Measurements from ENCODE around the gene CFAP46.
"Not testable (repeated sequence)": the region's sequence is repeated elsewhere in the genome, so short reads cannot be mapped to it uniquely, and the experiment has no call there.

CFAP46 gene

DNA sequence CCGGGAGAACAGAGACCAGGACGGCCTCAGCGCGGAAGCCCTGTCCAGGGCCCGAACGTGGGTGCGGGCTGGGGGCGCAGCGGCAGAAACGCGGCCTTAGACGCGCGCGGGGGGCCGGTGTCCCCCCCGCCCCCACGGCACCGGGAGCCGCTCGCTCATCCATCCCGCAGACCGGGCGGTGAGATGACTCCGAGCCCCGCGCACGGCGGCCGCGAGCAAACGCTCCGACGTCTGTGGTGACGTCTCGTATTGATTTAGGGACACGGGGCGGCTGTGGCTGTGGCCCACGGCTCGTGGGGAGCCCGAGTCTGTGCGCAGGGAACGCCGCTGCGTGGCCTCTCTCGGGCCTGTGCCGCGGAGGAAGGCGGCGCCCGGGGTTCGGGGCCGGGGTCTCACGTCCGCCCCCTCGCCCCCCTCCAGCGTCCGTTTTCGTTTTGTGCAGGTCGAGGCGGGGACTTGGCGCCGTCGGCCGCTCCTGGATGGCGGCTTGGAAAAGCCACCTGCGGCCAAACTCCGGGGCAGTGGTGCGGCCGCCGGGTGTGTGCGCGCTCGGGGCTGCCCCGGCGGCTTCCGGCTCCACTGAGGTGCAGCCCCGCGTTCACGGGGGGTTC lies 155.4 kb downstream of the CFAP46 start:
- DNase-seq (ENCODE audit: low spot score) = no peak

DNA sequence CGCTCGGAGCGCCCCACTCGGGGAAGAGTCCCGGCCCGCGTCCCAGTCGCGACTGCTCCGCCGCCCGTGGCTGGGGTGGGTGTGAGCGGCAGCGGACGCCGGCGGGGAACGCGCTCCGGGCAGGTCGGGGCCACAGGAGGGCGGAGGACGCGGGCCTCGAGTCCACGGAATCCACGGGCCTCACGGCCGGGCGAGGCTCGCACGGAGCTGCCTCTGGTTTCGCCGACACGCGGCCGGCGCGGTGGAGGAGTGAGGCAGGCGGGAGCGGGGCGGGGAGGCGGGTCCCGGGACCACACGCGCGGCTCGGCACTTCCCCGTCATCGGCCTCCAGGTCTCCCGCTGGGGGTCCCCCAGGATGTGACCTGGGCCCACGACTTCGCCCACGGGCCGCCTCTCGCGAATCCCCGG lies 155.9 kb downstream of the CFAP46 start:
- no peak for DNase-seq (ENCODE audit: low spot score)

DNA sequence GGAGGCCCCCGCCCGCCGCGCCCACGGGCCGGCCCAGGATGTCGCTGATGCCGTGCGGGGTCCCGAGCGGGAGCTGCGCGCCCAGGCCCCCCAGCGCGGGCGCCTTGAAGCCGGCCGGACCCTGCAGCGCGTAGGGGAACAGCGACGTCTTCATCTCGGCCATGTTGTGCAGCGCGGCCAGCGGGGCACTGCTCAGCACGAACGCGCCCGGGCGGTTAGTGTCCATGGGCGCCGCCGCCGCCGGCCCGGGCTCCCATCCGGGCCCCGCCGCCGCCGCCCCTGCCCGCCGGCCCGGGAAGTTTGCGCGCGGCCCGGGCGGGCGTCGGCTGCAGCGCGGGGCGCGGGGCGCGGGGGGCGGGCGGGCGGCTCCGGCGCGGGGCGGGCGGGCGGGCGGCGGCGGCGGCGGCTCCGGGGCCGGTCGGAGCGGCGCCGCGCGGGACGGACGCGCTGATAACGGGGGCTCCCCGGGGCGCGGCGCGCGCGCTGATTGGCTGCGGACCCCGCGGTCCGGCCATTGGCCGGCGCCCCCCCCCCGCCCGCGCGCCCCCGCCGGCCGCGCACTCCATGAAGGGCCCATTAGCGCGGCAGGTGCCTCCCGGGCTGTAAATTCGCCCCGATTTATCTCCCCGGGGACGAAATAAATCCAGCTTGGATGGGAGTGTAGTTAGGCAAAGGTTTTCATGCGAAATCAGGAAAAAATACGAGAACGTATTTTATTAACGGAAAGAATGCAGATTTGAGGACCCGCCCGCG lies 156.5 kb downstream of the CFAP46 start, which contains the start of gene NKX6-2:
Gene NKX6-2 (minus strand): TSS at position 425 of the 753 bp plus-strand sequence. CDS start 199 bp downstream, at position 226.
- DNase-seq (ENCODE audit: low spot score) = no peak

DNA sequence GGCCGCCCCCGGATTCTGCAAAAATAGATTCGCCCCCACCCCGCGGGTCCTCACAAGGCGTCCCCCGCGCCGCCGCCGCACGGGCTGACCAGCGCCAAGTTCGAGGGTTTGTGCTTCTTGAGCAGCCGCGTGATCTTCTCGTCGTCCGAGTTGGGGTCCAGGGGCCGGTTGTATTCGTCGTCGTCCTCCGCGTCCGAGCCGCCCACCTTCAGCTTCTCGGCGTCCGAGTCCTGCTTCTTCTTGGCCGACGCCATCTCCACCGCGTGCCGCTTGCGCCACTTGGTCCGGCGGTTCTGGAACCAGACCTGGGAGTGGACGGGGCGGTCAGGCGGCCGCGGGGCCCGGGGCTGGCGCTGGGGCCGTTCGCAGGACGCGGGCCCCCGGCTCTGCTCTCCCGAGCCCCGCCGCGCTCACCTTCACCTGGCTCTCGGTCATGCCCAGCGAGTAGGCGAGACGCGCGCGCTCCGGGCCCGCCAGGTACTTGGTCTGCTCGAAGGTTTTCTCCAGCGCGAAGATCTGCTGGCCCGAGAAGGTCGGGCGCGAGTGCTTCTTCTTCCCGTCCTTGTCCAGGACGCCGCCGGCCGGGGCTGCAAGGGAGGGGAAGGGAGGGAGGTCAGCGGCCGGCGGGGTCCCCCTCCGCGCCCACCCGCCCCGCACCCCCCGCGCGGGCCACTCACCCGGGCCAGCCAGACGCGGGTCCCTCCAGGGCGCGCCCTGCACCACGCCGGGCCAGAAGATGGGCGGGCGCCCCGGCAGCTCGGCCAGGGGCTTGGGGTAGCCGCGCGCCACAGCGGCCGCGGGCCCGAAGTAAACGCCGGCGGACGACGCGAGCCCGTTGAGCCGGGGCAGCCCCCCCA lies 157.3 kb downstream of the CFAP46 start:
- DNase-seq (ENCODE audit: low spot score) = no peak

DNA sequence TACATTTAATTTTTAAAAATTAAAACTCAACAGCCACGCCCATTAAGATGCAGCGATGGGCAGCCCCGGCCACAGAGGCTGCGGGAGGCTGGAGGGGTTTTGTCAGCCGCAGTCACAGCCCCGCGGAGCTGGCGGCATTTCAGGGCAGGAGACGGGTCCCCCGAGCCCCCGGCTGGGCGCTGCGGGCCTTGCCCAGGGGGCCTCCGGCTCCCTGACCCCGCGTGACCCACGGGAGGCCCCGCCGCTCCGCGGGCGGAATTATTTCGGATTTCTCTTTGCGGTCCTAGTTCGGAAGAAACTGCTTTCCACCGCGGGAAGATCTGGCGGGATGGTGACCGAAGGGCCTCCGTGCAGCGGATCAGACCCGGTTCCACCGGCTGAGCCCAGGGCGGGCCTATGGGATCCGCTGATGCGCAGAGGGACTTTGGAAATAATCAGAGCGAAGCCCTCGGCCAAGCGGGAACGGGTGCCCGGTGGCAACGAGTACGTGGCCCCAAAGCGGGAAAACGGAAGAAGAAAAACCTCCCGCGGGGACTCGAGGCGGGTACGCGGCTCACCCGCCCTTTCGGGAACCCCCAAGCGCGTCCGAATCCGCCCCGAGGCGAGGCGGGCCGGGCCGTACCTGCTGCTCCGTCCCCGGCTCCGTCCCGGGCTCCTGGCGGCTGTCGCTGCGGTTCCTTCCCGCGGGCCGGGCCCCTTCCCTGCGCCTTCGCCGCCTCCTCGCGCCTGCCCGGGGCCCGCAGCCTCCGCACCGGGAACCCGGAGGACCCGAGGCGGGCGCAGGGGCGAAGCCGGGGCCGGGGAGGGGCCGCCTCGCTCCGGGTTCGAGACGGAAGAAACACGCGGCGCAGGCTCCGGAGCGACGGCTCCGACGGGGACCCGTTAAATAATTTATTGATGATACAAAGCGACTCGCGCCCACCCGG lies 158.2 kb downstream of the CFAP46 start:
- DNase-seq (ENCODE audit: low spot score) = no peak

DNA sequence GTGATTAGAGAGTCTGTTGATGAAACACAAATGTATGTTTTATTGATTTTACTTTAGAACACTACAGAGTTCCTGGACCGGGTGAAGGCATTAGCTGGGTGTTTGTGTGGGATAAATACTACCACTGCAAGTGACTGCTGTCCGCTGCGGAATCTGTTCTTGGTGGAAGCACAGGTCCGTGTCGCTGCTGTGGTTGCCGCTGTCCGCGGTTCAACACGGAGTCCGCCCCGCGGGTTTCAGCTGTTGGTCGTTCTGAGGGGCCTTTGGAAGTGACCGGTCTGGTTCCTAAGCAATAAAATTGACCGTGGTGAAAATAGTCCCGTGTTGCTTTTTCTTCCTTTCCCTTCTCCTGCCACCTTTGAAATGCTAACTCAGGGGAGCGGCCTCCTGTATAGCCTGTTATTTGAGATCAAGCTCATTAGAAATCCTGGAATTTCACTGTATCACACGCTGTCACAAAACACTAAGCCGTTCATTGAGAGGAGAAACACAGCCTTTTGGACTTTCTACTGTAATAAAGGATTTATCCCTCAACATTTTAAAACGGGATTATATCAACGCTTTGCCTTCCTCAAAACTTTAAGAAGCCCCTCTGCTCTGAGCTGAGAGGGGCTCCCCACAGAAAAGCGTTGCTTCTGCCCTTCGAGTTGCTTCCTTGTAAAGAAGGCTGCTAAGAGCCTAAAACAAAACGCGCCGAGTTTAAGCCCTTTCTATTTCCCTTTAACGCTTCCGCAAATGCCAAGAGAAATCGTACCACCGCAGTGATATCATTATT lies 159.0 kb downstream of the CFAP46 start:
- no peak for DNase-seq (ENCODE audit: low spot score)

DNA sequence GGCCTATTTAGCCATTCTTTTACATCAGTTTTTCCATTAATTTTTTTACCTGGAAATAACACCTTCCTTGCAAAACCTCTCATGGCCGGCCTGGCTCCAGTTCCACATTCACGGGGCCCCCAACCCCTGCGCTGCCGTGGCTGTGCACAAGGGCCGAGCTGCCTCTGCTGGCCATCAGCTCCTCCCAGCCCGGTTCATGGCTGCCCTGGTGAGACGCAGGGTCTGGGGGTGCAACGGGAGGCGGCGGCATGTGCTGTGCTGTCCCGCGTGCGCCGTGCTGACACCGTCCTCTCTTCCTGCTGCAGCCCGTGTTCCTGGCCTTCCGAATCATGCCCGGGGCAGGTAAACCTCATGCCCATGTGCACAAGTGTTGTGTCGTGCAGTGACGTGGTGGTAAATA lies 160.8 kb downstream of the CFAP46 start:
- DNase-seq (ENCODE audit: low spot score) = no peak

DNA sequence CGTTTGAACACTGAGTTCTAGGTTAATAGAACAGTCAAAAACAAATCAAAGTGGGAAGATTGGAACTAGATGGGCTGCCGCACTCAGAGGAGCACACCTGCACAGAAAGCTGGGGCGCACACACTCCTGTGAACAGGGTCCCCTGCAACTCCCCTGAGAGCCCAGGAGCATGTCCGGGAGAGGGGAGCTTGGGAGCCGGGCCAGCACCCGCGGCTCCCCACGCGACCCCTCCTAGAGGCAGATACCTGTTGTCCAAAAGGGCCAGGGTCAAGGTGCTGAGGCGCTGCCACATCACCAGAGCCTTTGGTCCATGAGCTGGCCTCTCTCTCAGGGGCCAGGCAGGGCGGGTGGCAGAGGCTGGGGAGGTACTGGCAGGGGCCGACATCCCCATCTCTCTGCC lies 162.0 kb downstream of the CFAP46 start:
- no peak for DNase-seq (ENCODE audit: low spot score)

DNA sequence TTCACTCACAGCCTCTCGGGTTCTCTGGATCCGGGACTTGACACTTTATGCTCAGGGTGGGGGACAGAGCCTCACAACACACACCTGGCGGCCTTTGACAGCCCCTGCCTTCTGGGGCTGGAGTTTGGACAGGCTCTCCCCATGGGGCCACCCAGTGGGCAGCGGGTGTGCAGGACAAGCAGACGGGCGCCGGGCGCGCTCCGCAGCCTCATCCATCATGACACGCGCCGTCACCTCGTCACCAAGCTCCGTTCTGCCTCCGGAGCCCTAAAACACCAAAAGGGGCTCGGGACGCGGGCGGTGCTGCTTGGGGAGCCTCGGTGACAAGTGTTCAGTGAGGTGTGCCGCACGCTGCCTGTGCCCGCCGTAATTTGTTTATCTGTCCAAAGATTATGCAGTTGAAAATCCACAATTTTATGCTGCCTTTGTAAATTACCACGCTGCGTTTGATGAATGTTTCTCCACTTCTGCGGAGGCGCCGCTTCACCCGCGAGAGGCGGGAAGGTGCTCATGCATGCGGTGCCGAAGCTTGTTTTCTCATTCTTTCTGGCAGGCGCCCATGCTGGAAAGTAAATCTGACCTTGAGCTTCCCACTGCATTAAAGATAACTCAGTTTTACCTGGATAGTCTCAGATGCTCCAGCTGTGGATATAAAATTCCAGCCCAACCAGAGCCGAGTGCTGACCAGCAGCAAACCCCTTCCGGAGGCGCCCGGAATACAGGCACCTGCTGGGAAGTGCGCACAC lies 162.6 kb downstream of the CFAP46 start:
- DNase-seq (ENCODE audit: low spot score) = no peak

DNA sequence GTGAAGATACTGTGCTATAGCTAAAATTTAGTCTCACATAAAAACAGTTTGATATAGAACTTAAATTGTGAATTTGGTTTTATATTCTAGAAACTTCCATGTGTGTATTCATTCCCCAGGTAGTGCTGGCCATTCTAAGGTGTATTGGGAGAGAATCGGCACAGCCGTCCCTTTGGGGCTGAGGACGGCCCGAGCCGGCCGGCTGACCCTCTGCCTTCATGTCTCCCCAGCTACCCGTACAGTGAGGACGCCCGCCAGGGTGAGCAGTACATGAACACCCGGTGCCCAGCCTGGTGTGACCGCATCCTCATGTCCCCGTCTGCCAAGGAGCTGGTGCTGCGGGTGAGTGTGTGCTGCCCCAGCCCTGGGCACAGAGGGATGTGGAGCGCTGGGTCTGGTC lies 164.9 kb downstream of the CFAP46 start:
- DNase-seq (ENCODE audit: low spot score) = no peak

DNA sequence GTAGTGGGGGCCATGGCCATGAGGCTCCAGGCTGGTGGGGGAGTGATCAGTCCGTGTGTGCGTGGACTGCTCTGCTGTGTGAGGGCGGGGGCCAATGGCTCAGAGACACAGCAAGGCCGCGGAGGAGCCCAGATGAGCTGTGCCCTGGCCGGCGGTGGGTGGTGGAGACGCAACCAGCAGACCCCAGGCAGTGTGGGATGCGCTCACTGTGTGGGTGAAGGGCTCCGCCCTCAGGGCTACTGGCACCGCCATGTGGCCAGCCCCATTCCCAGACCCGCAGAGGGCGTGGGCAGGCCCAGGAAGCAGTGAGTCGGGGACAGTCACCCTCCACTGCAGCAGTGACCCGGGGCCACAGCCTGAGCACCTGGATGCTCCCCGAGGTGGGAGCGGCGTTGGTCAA lies 165.5 kb downstream of the CFAP46 start:
- no peak for DNase-seq (ENCODE audit: low spot score)

DNA sequence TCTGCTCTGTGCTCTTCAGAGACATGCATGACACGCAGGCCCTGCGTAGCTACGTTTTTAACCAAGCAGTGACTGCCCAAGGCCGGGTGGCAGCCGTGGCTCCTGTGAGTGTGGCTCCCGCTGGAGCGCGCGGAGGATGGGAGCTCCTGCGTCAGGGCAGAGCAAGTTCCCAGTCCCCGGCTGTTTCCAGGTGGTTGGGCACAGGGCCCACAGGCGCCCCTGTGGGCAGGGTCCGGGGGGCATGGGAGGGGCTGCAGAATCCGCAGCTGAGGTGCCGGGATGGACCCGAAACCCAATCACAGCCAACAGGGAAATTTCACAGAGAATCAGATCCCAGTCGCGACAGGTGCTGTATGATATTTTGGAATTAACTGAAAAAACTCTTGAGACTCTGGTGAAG lies 166.2 kb downstream of the CFAP46 start:
- DNase-seq (ENCODE audit: low spot score) = no peak

DNA sequence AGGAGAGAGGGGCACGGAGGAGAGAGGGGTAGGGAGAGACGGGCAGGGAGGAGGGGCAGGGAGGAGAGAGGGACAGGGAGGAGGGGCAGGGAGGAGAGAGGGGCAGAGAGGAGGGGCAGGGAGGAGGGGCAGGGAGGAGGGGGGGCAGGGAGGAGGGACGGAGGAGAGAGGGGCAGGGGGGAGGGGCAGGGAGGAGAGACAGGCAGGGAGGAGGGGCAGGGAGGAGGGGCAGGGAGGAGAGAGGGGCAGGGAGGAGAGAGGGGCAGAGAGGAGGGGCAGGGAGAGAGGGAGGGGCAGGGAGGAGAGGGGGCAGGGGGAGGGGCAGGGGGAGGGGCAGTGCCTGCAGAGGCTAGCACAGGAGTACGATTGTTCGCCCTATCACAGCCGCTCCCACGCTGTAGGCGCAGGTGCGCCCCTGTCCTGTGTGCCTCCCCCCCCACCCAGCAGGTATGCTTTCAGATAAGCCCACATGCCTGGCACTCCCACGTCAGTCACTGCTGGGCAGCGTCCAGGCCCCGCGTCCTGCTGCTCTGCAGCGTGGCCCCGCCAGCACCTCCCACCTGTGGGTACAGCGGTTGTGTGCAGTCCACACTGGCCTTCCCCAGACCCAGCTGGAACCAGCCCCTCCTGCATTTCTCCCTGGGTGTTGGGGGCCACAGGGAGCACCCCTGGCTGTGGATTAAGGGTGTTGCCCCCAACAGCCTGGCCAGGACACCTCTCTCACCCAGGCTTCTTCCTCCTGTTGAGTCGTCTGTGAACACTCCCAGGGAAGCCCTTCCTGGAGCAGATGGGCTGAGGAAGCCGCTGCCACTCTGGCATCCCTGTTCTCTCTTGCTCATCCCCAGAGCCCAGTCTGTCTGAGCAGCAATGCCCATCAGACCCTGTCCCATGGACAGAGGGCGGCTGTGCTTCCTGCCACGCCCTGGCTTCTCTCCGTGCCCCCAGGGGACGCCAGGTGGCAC lies 167.2 kb downstream of the CFAP46 start:
- DNase-seq (ENCODE audit: low spot score) = no peak

DNA sequence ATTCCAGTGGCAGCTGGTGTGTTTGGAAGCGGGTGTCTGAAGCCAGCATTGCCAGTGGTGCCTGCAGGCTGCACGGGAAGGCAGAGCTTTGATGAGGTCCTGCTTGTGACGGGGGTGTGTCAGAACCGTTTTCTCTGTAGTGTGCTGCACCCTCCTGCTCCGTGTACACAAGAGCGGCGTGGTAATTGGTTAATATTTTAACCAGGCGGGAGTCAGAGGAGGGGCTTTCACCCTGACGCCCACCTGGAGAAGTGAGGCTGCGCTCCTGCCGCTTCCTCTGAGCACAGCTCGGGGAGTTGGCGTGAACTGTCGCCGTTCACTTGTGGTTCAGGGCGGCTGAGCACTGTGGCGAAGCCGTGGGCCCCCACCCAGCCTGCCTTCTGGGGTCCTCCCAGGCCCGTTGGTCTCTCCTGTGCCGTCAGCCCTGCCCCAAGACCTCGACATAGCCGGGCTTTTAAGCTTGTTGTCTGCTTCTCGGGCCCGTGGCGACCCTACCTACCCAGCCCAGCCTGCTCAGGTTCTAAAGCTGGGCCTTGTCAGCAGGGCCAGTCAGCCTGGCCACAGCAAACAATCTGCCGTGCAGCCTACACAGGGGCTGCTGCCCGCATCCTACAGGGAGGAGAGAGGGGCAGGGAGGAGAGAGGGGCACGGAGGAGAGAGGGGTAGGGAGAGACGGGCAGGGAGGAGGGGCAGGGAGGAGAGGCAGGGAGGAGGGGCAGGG lies 168.0 kb downstream of the CFAP46 start:
- DNase-seq (ENCODE audit: low spot score) = no peak

DNA sequence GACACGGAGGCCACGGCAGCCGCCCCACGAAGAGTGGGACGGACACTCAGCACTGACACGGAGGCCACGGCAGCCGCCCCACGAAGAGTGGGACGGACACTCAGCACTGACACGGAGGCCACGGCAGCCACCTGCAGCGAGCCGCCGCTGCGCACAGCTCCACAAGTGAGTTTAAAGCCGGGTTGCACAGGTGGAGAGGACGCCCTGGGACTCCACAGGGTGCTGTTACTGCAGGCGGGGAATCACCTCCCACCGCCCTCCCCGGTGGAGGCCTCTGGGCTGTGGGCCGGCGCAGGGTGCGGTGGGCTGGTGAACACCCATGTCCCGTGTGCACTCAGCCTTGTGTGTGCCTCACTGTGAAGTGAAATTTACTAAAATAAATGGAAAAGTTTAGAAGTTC lies 169.6 kb downstream of the CFAP46 start:
- DNase-seq (ENCODE audit: low spot score) = not testable (repeated sequence)

DNA sequence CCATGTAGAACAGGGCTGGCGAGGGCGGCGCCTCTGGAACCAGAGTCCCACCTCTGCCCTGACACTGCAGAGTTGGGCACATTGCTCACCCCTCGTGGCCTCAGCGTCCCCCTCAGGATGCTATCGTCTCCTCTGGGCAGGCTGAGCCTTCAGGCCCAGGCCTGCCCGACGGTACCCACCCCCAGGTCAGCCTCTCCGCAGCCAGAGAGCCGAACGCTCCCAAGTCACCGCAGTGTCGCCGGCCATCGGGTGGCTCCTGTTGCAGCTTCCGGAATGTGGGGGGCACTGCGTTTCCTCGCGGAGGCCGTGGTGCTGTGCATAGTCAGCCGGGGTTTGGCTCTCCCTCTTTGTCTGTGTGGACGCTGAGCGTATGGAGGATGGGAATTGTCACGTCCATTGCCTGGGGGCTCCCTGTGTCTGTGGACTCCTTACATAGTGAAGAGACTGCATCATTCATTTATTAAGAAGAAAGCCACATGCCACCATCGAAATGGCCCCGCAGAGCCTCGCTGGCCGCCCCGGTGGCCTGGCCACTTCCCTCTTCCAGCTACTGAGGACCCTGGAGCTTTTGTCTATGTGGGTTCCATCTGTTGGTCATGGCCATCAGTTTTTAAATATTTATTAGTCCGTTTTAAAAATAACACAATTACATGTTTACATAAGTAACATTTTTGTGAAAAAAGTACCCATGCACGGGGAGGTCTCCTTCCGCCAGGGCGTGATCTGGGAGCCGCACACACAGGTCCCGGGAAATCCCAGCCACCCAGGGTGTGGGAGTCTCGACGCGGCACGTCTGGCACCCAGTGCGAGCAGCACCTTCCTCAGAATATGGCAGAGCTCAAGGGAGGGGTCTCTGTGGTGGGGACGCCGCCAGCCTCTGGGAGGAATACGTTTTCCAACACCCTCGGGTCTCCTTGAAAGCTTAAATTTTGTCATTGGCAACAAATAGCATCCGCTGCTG lies 172.0 kb downstream of the CFAP46 start:
- DNase-seq (ENCODE audit: low spot score) = no peak
